Activated T-helper 1 cell treated with anti-CD3 and anti-CD28 coated beads, Interleukin-12 subunit alpha, Interleukin-12 subunit beta, Interleukin-2, Interleukin-4 antibody, amounts not matched to agents 30 ng/mL and 10 ng/mL and 1 ng/mL, durations not matched to agents 14 hours and 24 hours and 36 hours (primary cell): ENCODE data around the gene CPAMD8. TPM values are rescaled to one million over a fixed set of nuclear protein-coding genes. Genes with fewer than 3 reads are reported as not detected.
"Not testable (repeated sequence)": the region's sequence is repeated elsewhere in the genome, so short reads cannot be mapped to it uniquely, and the experiment has no call there.

Experiments
- DNase-seq: peaks from one replicate; pipeline ENCODE4 v3.0.0; 2021; ENCODE audit warnings: low spot score
- H3K27ac Mint-ChIP-seq: one replicate; pipeline ENCODE4 v1.8.0; 2021; ENCODE audit warnings: mild to moderate bottlenecking, mixed read lengths
- H3K27me3 Mint-ChIP-seq: one replicate; pipeline ENCODE4 v1.8.0; 2022; ENCODE audit warnings: mild to moderate bottlenecking, moderate library complexity, mixed read lengths; ENCODE audit not compliant: insufficient read depth
- H3K36me3 Mint-ChIP-seq: one replicate; pipeline ENCODE4 v1.8.0; 2021; ENCODE audit warnings: low read depth, mixed read lengths
- H3K4me1 Mint-ChIP-seq: one replicate; pipeline ENCODE4 v1.8.0; 2021; ENCODE audit warnings: low read depth, mixed read lengths
- H3K4me3 Mint-ChIP-seq: one replicate; pipeline ENCODE4 v1.8.0; 2021; ENCODE audit warnings: mild to moderate bottlenecking, moderate library complexity, mixed read lengths
- H3K9me3 Mint-ChIP-seq: one replicate; pipeline ENCODE4 v1.8.0; 2021; ENCODE audit warnings: mixed read lengths
- intact Hi-C: fragments of 100-400 bp; cut with micrococcal nuclease; formaldehyde crosslinking; loops from one replicate; pipeline ENCODE4 v1.15.1; 2024
- total RNA-seq: library from RNA; stranded (reverse); gene quantifications from 2 replicates; pipeline ENCODE4 v1.2.3, GENCODE V29; 2022

Gene CPAMD8
- total RNA-seq, 1 donor from 2014 or later: 0.18 TPM

DNA sequence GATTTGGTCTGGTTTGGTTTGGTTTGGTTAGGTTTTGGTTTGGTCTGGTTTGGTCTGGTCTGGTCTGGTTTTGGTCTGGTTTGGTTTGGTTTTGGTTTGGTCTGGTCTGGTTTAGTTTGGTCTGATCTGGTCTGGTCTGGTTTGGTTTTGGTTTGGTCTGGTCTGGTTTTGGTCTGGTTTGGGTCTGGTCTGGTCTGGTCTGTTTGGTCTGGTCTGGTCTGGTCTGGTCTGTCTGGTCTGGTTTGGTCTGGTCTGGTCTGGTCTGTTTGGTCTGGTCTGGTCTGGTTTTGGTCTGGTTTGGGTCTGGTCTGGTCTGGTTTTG, 151.7 kb downstream of the CPAMD8 start:
- H3K9me3 Mint-ChIP-seq, H3K4me3 Mint-ChIP-seq, H3K27me3 Mint-ChIP-seq, H3K4me1 Mint-ChIP-seq, DNase-seq, intact Hi-C loops: not testable (repeated sequence)
- Mint-ChIP-seq H3K27ac (peak overlapping the region; percentile 70), H3K36me3 (peaks cover 21% of the 10 kb centered on the region)

- Mint-ChIP-seq H3K27ac (peak overlapping the region; percentile 70), H3K36me3 (peaks cover 21% of the 10 kb centered on the region), H3K9me3 (peaks cover 4% of the 10 kb centered on the region)
Measured at GRCh38 chr19:16874250-16874977, 152.2 kb downstream of the CPAMD8 start.

GRCh38 chr19:16873594-16873993, 153.0 kb downstream of the CPAMD8 start:
- Mint-ChIP-seq H3K27me3 (no peaks in the 10 kb centered on the region), H3K4me3 (no peak overlapping the region), H3K9me3 (peaks cover 4% of the 10 kb centered on the region), H3K27ac (no peak overlapping the region), H3K36me3 (peaks cover 21% of the 10 kb centered on the region), H3K4me1 (peaks cover 10% of the 10 kb centered on the region)
- intact Hi-C loops: no loop called here
- no peak for DNase-seq

More at GRCh38 chr19:16874250-16874977, 152.2 kb downstream of the CPAMD8 start:
- intact Hi-C loops: no loop called here
- DNase-seq: no peak
- Mint-ChIP-seq H3K4me1 (peaks cover 10% of the 10 kb centered on the region), H3K27me3 (no peaks in the 10 kb centered on the region), H3K4me3 (no peak overlapping the region)

DNA sequence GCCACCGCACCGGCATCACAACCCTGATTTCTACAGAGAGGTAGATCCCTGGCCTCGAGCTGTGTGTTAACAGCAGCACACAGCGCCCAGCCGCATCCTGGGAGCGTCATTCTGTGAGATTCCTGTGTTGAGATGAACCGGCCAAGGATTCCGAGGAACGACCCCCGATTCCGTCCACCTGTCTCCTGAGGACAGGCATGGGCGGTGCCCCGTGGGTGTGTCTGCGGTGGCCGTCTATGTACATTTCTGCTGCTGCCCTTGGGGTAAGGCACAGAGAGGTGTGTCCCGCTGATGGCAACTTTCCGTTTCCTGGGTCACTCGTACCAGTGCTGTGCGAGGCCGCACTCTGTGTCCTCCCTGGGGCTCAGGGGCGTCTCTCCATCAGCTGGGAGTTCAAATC, 153.9 kb downstream of the CPAMD8 start:
- H3K27ac Mint-ChIP-seq: no peak overlapping the region
- H3K4me3 Mint-ChIP-seq: no peak overlapping the region
- H3K9me3 Mint-ChIP-seq: peaks cover 4% of the 10 kb centered on the region
- H3K36me3 Mint-ChIP-seq: peaks cover 24% of the 10 kb centered on the region
- intact Hi-C loops: no loop called here
- no peak for DNase-seq
- H3K27me3 Mint-ChIP-seq: no peaks in the 10 kb centered on the region
- peaks cover 10% of the 10 kb centered on the region for H3K4me1 Mint-ChIP-seq

DNA sequence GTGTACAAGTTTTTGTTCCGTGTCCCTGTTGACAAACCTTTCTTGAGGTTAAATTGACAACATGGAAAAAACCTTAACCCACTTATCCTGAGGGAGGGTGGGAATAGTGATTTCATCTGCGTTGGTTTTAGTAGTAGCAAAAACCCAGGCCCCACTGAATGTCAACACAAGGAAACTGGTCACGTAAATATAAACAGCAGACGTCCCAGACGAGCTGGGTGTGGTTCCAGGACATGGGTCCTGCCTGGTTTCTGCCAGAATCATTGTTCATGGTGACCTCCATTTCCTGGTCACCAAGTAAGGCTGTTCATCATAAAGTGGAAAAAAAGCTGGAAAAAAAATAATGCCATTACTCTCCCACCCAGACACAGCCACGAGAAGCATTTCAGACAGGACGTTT, 154.7 kb downstream of the CPAMD8 start:
- H3K36me3 Mint-ChIP-seq: peaks cover 22% of the 10 kb centered on the region
- H3K27me3 Mint-ChIP-seq: no peaks in the 10 kb centered on the region
- no peak overlapping the region for H3K27ac Mint-ChIP-seq
- H3K4me1 Mint-ChIP-seq: peaks cover 10% of the 10 kb centered on the region
- DNase-seq: no peak
- intact Hi-C loops: no loop called here
- no peak overlapping the region for H3K4me3 Mint-ChIP-seq
- peaks cover 4% of the 10 kb centered on the region for H3K9me3 Mint-ChIP-seq

DNA sequence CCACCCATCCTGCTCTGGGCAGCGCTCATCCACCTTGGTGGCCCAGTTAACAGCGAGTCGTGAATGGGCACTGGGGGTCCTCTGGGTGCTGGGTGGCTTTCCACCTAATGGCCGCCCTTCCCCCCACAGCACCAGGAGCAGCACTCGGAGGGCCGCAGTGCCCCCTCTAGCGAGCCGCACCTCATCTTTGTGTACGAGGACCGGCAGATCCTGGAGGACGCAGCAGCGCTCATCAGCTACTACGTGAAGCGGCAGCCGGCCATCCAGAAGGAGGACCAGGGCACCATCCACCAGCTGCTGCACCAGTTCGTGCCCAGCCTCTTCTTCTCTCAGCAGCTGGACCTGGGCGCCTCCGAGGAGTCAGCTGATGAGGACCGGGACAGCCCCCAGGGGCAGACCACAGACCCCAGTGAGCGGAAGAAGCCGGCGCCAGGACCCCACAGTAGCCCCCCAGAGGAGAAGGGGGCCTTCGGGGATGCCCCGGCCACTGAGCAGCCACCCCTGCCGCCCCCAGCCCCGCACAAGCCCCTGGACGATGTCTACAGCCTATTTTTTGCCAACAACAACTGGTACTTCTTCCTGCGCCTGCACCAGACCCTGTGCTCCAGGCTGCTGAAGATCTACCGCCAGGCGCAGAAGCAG, 157.2 kb downstream of the CPAMD8 start:
- Mint-ChIP-seq H3K4me3 (no peak overlapping the region), H3K9me3 (peaks cover under 1% of the 10 kb centered on the region), H3K27ac (no peak overlapping the region), H3K4me1 (peaks cover 4% of the 10 kb centered on the region), H3K27me3 (no peaks in the 10 kb centered on the region), H3K36me3 (peaks cover 18% of the 10 kb centered on the region)
- intact Hi-C loops: no loop called here
- DNase-seq: no peak

DNA sequence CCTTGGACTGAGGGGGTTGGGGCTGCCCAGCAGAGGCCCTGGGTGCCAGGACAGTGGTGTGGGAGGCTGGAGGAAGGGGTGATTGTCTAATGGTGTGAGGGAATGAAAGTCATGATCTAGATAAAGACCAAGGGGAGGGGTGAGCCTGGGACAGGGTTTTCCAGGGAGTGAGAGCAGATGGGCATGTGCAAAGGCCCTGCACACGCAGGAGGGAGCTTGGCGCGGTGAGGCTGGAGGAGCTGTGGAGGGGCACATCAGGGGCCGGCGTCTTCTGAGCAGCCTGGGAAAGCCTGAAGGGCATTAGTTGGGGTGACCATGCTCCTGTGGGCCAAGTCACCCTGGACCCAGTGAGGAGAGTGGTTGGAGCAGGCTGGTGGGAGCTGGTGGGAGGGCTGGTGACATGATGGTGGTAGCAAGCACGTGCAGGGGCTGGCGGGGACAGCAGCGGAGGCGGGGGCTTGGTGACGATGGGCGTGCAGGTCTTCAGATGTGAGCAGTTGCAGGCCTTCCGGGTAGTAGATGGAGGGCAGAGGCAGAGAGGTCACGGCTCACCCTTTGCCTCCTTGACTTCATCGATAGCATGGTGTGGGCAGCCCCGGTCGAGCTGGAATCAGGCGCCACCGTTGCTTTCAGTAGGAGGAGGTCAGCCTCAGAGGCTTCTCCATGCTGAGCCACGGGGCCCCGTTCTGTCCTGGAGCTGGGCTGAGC, 158.0 kb downstream of the CPAMD8 start:
- no peak overlapping the region for H3K4me3 Mint-ChIP-seq
- intact Hi-C loops: no loop called here
- H3K9me3 Mint-ChIP-seq: no peaks in the 10 kb centered on the region
- peaks cover 11% of the 10 kb centered on the region for H3K36me3 Mint-ChIP-seq
- no peaks in the 10 kb centered on the region for H3K4me1 Mint-ChIP-seq
- DNase-seq: no peak
- H3K27me3 Mint-ChIP-seq: no peaks in the 10 kb centered on the region
- no peak overlapping the region for H3K27ac Mint-ChIP-seq

DNA sequence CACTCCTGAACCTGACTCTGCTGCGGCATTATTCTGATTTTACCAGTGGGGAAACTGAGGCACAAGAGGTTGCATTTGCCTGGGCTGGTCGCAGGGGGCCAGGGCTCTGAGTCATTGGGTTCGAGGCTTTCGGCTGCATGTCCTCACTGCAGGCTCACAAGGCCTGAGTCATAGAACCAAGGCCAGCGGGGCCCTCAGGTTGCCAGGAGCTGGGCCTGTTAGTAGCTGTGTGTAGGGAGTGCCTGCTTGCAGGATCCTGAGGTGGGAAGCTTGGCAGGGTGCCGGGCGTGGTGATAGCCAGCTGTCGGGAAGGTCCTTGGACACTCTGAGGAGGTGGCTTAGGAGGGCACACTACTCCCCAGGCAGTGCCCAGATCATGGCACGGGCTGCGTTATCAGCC, 159.4 kb downstream of the CPAMD8 start:
- Mint-ChIP-seq H3K27ac (no peak overlapping the region), H3K4me1 (peaks cover 6% of the 10 kb centered on the region), H3K27me3 (no peaks in the 10 kb centered on the region), H3K9me3 (no peaks in the 10 kb centered on the region), H3K36me3 (peaks cover 9% of the 10 kb centered on the region), H3K4me3 (no peak overlapping the region)
- DNase-seq: no peak
- intact Hi-C loops: no loop called here

GRCh38 chr19:16862826-16863415, 163.7 kb downstream of the CPAMD8 start:
- peaks cover 11% of the 10 kb centered on the region for H3K36me3 Mint-ChIP-seq
- no peaks in the 10 kb centered on the region for H3K9me3 Mint-ChIP-seq
- H3K4me1 Mint-ChIP-seq: peaks cover 6% of the 10 kb centered on the region
- DNase-seq: no peak
- no peaks in the 10 kb centered on the region for H3K27me3 Mint-ChIP-seq
- H3K4me3 Mint-ChIP-seq: no peak overlapping the region
- H3K27ac Mint-ChIP-seq: no peak overlapping the region
- intact Hi-C loops: no loop called here

DNA sequence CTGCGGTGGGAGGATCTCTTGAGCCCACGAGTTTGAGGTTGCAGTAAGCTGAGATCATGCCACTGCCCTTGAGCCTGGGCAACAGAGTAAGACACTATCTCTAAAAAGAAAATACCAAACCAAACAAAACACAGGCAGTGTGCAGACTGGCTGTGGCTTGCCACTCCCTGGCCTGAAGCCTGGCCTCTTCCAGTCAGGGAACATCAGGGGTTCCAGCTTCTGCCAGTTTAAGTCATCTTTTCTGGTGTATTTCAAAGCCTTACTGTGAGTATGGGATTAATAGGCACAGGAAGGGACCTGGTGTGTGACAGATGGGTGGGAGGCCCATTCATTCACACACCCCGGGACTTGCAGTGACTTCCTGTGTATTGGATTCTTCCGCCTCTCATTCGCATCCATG, 164.8 kb downstream of the CPAMD8 start:
- H3K27ac Mint-ChIP-seq: no peak overlapping the region
- intact Hi-C loops: no loop called here
- no peaks in the 10 kb centered on the region for H3K27me3 Mint-ChIP-seq
- DNase-seq: no peak
- peaks cover 9% of the 10 kb centered on the region for H3K36me3 Mint-ChIP-seq
- H3K9me3 Mint-ChIP-seq: no peaks in the 10 kb centered on the region
- H3K4me1 Mint-ChIP-seq: peaks cover 6% of the 10 kb centered on the region
- no peak overlapping the region for H3K4me3 Mint-ChIP-seq

GRCh38 chr19:16861011-16861410, 165.6 kb downstream of the CPAMD8 start:
- peaks cover 6% of the 10 kb centered on the region for H3K4me1 Mint-ChIP-seq
- no peak overlapping the region for H3K4me3 Mint-ChIP-seq
- H3K27me3 Mint-ChIP-seq: no peaks in the 10 kb centered on the region
- no peak for DNase-seq
- H3K36me3 Mint-ChIP-seq: peaks cover 7% of the 10 kb centered on the region
- no peaks in the 10 kb centered on the region for H3K9me3 Mint-ChIP-seq
- no peak overlapping the region for H3K27ac Mint-ChIP-seq
- intact Hi-C loops: no loop called here

- H3K4me1 Mint-ChIP-seq: peaks cover 6% of the 10 kb centered on the region
- H3K27me3 Mint-ChIP-seq: no peaks in the 10 kb centered on the region
- intact Hi-C loops: no loop called here
- no peak overlapping the region for H3K27ac Mint-ChIP-seq
- no peak for DNase-seq
- no peaks in the 10 kb centered on the region for H3K9me3 Mint-ChIP-seq
- peaks cover 5% of the 10 kb centered on the region for H3K36me3 Mint-ChIP-seq
- no peak overlapping the region for H3K4me3 Mint-ChIP-seq
Measured at GRCh38 chr19:16860118-16860517, 166.5 kb downstream of the CPAMD8 start.

DNA sequence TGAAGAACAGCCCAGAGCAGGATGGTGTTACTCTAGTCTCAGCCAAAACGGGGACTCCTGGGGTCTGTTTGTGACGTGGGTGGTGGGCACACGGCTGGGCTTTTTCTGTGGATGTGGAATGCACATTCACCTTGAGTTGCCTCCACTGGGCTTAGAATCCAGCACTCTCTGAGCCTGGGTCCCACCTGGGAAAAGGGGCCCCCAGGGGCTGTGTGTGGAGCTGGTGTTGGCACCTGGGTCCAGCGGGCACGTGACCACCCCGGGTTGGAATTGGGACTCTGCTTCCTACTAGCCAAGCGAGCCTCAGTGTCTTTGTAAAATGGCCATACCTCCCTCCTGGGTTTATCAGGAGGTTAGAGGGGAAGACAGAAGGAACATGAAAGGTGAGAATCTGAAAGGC, 167.0 kb downstream of the CPAMD8 start:
- Mint-ChIP-seq H3K9me3 (no peaks in the 10 kb centered on the region), H3K27me3 (no peaks in the 10 kb centered on the region), H3K36me3 (peaks cover 9% of the 10 kb centered on the region), H3K4me1 (peaks cover 6% of the 10 kb centered on the region), H3K27ac (no peak overlapping the region), H3K4me3 (no peak overlapping the region)
- DNase-seq: no peak
- intact Hi-C loops: no loop called here
